ENCODE results near the gene ST3GAL3.

Gene ST3GAL3

DNA sequence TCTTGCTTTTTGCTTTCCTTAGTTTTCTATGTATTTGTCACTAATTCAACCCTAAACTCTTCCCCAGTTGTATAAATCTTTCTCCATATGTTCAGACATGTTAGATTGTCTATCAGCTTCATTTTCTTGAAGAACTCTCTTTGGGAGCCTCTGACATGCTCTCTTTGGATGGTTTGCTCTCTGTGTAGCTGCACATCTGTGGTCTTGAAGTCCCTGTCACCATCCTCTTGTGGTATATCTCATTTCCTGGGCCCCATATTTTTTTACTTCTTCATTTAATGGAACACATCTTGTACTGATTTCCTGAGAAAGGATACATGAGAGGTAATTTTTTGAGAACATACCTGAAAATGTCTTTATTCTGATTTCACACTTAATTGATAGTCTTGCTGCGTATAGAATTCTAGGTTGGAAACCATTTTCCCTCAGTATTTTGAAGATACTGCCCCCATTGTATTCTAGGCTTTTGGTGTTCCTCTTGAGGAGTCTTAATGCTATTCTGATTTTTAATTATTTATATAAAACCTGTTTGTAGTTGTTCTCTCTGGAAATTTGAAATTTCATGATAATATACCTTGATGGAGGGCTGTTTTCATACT, 72.6 kb downstream of the ST3GAL3 start:
- no peaks in the 10 kb centered on the region for H3K27me3 Mint-ChIP-seq
- peaks cover 18% of the 10 kb centered on the region for H3K4me1 Mint-ChIP-seq
- peaks cover 21% of the 10 kb centered on the region for H3K9me3 Mint-ChIP-seq
- H3K4me3 Mint-ChIP-seq: no peak overlapping the region
- peaks cover 31% of the 10 kb centered on the region for H3K36me3 Mint-ChIP-seq (ENCODE audit: low read depth)
- no peak for ATAC-seq
- H3K27ac Mint-ChIP-seq: no peak overlapping the region
- DNase-seq: no peak

DNA sequence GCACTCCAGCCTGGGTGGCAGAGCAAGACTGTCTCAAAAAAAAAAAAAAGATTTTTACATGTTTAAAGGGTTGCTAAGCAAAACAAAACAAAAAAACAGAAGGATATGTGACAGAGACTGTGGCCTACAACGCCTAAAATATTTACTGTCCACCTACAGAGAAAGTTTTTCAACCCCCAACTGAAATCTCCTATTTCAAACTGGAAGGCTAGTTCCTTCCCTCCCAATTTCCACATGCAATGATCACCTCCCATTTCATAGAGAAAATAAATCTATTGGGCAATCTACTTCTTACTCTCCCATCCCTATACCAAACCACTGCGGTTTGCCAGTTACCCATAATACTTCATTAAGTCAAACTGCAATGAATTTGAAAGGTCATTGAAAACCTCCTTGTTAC, 74.2 kb downstream of the ST3GAL3 start:
- Mint-ChIP-seq H3K9me3 (peaks cover 21% of the 10 kb centered on the region), H3K36me3 (ENCODE audit: low read depth) (peaks cover 31% of the 10 kb centered on the region), H3K27me3 (no peaks in the 10 kb centered on the region), H3K4me1 (peaks cover 18% of the 10 kb centered on the region), H3K4me3 (no peak overlapping the region), H3K27ac (no peak overlapping the region)
- ATAC-seq (no peak), DNase-seq (no peak)

DNA sequence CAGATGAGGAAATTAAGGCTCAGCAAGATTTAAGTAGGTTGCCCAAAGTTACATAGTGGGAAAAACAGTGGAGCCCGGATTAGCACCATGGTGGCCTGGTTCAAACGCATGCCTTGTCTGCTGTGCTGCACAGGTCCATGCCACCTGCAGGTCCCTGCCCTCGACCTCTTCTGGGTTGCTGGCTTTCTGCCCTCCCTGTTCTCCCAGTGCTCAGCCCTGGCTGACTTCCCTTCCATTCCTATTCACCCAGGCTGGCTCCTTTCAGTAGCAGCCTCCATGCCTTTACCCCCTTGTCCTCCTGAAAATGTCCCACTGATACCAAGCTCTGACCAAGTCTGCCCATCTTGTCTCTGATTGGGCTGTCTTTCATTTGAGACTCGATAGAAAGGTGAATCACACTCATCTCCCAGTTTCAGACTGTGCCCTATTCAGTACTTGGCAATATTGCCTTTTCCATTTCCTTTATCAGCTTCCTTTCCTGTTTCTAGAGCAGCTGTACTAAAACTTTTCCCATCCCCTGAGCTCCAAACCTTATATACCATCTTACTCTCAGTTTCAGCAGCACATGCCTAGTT, 75.8 kb downstream of the ST3GAL3 start:
- Mint-ChIP-seq H3K9me3 (peaks cover 21% of the 10 kb centered on the region), H3K27me3 (no peaks in the 10 kb centered on the region), H3K36me3 (ENCODE audit: low read depth) (peaks cover 21% of the 10 kb centered on the region), H3K27ac (peak overlapping the region; percentile 55), H3K4me3 (no peak overlapping the region), H3K4me1 (peaks cover 18% of the 10 kb centered on the region)
- DNase-seq (no peak), ATAC-seq (peak; percentile 57)

DNA sequence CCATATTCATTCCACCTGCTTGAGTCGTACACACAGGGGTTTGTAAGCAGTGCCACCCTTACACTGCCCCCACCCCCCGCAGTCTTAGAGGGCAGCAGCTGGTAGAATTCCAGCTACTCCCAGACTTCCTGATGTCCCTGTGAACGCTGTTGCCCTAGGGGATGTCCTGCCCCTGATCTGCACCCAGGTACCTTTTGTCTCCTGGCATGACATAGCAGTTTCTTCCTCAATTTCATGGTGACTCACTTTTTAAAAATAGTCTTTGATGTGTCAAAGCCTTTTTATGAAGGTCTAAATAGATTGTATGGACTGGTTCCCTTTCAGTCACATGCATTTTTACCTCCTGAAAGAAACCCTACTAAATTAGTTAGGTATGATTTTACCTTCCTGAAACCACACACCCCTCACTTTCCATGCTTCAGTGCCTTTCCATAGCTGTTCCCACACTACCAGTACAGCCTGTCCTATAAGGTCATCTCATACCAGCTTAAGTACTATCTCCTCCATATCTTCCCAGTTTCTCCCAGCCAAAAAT, 76.4 kb downstream of the ST3GAL3 start:
- no peak overlapping the region for H3K4me3 Mint-ChIP-seq
- H3K9me3 Mint-ChIP-seq: peaks cover 21% of the 10 kb centered on the region
- ATAC-seq (no peak), DNase-seq (no peak)
- no peaks in the 10 kb centered on the region for H3K27me3 Mint-ChIP-seq
- peaks cover 20% of the 10 kb centered on the region for H3K36me3 Mint-ChIP-seq (ENCODE audit: low read depth)
- peaks cover 18% of the 10 kb centered on the region for H3K4me1 Mint-ChIP-seq
- peak overlapping the region; percentile 55 for H3K27ac Mint-ChIP-seq

DNA sequence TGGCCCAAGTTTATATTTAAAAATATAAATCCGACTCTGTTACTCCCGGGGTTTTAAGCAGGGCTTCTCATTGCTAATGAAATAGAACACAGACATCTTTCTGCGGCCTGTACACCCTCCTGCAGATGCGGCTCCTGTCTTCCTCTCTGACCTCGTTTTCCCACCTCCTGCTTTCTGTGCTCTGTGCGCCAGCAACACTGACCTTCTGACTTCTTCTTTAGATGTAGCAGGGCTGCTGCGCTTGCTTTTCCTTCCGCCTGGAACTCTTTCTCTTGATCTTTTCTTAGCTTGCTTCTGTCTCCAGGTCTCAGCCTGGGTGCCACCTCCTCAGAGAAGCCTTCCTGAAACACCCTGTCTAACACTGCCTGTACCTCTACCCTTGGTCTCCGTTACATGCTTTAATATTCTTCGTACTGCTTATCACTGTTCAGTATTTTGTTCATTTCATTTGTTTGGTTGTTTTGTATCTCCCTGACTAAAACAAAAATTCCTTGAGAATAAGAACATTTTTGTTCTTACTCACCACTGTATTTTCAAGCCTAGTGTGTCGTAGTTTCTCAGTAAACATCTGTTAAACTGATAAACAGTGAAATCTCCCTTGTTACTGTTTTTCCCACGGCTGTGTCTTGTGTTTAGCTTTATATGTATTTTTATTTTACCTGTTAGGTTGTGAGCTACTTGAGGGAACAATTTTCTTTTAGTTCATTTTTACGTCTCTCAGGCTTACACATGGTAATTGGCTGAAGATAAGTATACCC, 79.0 kb downstream of the ST3GAL3 start:
- H3K27me3 Mint-ChIP-seq: no peaks in the 10 kb centered on the region
- H3K4me3 Mint-ChIP-seq: no peak overlapping the region
- no peak overlapping the region for H3K27ac Mint-ChIP-seq
- no peak for ATAC-seq
- H3K4me1 Mint-ChIP-seq: peaks cover 17% of the 10 kb centered on the region
- H3K36me3 Mint-ChIP-seq (ENCODE audit: low read depth): no peaks in the 10 kb centered on the region
- no peak for DNase-seq
- H3K9me3 Mint-ChIP-seq: no peaks in the 10 kb centered on the region

DNA sequence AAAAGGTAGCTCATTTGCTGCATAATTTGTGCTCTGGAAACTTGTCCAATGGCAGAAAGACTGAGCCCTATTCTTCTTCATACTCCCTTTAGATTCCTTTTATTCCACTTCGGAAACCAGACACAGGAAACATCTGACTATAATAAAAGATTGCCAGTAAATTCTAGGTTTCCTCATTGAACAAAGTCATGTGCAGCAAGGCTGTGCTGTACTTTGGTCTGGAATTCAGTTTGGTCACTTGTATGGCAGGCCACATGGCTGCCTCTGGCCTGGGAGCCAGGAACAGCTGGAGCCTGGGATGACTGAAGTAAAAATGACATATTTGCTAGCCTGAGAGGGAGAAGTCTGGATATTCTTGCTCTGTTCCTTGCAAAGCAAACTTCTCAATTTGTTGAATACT, 79.6 kb downstream of the ST3GAL3 start:
- Mint-ChIP-seq H3K27me3 (no peaks in the 10 kb centered on the region), H3K4me3 (no peak overlapping the region), H3K4me1 (peaks cover 17% of the 10 kb centered on the region), H3K27ac (no peak overlapping the region), H3K36me3 (ENCODE audit: low read depth) (no peaks in the 10 kb centered on the region), H3K9me3 (no peaks in the 10 kb centered on the region)
- no peak for DNase-seq
- ATAC-seq: no peak

DNA sequence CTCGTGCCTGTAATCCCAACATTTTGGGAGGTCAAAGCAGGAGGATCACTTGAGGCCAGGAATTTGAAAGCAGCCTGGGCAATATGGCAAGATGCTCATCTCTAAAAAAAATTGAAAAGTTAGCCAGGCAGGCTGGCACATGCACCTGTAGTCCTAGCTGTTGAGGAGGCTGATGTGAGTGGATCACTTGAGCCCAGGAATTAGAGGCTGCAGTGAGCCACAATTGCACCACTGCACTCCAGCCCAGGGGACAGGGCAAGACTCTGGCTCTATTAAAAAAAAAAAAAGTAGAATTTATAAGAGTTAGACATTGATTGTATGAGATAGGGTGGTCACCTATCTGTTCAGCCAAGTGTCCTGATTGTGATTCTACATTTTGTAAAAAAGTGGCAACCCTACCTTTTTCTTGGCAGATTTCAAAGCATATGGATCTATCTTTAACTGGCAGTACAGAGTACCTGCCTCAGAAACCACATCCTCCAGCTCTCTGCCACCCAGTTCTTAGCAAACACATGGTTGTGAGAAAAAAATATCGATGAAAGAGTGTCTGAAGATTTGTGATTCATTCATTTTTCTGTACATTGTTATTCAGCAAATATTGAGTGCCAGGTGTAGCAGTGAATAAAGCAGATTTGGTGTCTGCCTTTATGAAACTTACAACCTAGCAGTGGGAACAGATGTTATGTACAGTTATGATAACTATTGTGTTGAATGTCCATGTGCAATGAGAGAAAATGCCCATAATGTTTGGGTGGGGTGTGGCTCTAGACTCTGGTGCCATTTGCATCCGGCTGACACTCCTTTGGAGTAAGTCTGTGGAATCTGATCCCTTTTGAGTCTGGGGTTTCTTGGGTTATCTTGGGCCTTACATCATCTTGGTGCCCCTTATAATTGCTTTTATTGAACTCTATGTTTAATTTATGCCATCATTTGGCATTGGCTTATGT, 82.5 kb downstream of the ST3GAL3 start:
- H3K27me3 Mint-ChIP-seq: no peaks in the 10 kb centered on the region
- H3K4me1 Mint-ChIP-seq: peaks cover 6% of the 10 kb centered on the region
- H3K36me3 Mint-ChIP-seq (ENCODE audit: low read depth): no peaks in the 10 kb centered on the region
- H3K27ac Mint-ChIP-seq: no peak overlapping the region
- no peak overlapping the region for H3K4me3 Mint-ChIP-seq
- DNase-seq (no peak), ATAC-seq (peak; percentile 46)
- no peaks in the 10 kb centered on the region for H3K9me3 Mint-ChIP-seq

DNA sequence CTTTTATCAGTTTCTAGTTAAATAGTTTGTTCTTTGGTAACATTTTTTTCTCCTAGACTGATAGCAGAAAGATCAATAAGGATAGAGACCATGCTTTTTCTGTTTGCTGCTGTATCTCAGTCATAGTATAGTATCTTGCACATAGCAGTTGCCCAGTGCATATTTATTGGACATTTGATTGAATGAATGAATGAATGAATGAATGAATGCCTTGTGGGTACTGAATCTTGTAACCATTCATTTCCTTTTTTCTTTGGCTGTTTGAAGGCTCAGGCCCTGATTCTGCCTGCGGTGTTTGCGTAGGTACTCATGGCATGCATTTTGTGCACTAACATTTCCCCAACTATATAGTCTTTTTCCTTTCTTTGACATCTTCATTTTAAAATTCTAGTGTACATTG, 83.9 kb downstream of the ST3GAL3 start:
- Mint-ChIP-seq H3K27ac (no peak overlapping the region), H3K4me1 (peaks cover 6% of the 10 kb centered on the region), H3K27me3 (no peaks in the 10 kb centered on the region), H3K9me3 (no peaks in the 10 kb centered on the region), H3K4me3 (no peak overlapping the region), H3K36me3 (ENCODE audit: low read depth) (peaks cover under 1% of the 10 kb centered on the region)
- DNase-seq: no peak
- ATAC-seq: no peak

DNA sequence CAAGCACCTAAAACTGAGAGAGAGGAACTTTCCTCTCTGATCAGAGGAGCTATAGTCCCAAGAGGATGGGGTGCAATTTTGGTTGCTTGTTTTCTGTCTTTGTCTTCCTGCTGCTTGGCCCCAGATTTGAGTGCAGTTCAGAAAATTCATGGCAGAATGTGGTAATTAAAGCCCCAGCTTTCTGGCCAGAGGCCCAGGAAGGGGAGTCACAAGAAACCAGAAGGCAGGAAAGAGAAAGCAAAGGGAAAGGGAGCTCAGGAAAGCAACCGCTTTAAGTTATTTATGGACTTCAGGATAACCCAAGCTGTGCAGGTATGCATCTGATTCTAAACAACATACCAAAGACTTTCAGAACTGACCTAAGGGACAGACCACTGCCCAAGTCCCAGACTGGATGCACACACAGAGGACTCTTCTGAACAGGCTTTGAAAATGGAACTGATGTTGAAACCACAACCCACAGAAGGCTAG, 88.8 kb downstream of the ST3GAL3 start:
- peaks cover 14% of the 10 kb centered on the region for H3K4me1 Mint-ChIP-seq
- DNase-seq (no peak), ATAC-seq (no peak)
- H3K27ac Mint-ChIP-seq: no peak overlapping the region
- no peak overlapping the region for H3K4me3 Mint-ChIP-seq
- no peaks in the 10 kb centered on the region for H3K9me3 Mint-ChIP-seq
- H3K27me3 Mint-ChIP-seq: no peaks in the 10 kb centered on the region
- H3K36me3 Mint-ChIP-seq (ENCODE audit: low read depth): peaks cover 4% of the 10 kb centered on the region

DNA sequence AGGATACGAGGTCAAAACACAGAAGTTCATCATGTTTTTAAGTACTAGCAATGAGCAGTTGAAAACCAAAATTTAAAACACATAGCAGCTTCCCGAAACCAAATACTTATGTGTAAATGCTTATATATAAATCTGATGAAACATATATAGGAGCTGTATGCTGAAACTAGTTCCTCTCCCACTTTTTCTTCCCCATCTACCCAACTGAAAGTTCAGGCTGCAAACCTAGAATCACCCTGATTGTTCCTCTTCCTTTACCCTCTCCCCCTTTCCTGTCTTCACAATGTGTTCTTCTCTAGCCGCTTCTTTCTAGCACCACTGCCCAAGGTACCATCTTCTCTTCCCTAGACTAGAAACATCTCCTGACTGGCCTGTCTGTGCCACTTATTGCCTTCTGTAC, 90.6 kb downstream of the ST3GAL3 start:
- ATAC-seq: no peak
- H3K9me3 Mint-ChIP-seq: no peaks in the 10 kb centered on the region
- peaks cover 14% of the 10 kb centered on the region for H3K4me1 Mint-ChIP-seq

DNA sequence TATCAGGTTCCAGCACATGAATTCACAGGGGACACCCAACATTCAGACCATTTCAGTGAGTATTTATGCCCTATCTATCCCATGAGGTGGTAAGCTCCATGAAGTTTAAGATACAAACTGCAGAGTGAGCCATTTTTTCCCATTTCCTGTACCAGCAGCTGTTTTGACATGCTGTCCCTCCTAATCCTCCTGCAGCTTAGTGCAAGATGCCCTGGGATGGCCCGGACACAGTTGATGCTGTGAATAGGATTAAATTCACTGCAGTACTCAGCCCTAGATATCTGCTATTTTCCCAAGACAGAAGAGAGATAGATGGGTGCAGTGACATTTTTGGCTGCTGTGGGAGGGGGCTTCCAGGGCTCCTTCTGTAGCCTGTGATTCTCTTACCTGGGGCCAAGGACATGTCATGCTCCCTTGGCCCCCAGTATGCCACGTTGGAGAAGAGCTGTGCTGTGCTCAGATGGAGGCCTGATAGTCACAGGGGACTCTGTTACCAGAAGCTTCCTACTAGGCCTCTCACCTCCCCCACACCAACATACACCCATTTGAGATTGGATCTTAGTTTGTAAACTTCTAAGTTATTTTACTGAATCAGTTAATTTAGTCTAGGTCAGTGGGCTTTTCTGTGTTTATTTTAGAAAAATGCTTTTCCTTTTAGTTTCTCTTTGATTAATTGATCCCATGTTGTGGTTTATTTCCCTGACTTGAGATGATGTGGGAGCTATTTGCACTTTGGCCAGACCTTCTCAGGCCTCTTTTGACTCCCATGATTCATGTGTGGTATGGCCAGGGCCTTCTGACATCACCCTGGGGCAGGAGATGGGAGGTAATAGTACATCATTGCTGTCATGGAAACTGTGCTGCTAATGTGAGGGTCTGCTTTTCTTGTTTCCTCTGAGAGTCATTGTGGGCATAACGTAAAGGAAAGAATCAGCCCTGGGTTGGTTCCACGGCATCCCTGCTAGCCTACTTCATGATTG, 92.6 kb downstream of the ST3GAL3 start:
- DNase-seq: peak; percentile 9
- Mint-ChIP-seq H3K4me3 (no peak overlapping the region), H3K9me3 (no peaks in the 10 kb centered on the region), H3K27ac (peak overlapping the region; percentile 26), H3K36me3 (ENCODE audit: low read depth) (peaks cover 4% of the 10 kb centered on the region), H3K4me1 (peaks cover 14% of the 10 kb centered on the region), H3K27me3 (no peaks in the 10 kb centered on the region)
- ATAC-seq: peak; percentile 90

More for the DNA sequence above, 90.6 kb downstream of the ST3GAL3 start:
- no peaks in the 10 kb centered on the region for H3K27me3 Mint-ChIP-seq
- no peak overlapping the region for H3K4me3 Mint-ChIP-seq
- H3K36me3 Mint-ChIP-seq (ENCODE audit: low read depth): peaks cover 4% of the 10 kb centered on the region
- H3K27ac Mint-ChIP-seq: no peak overlapping the region
- DNase-seq: no peak

DNA sequence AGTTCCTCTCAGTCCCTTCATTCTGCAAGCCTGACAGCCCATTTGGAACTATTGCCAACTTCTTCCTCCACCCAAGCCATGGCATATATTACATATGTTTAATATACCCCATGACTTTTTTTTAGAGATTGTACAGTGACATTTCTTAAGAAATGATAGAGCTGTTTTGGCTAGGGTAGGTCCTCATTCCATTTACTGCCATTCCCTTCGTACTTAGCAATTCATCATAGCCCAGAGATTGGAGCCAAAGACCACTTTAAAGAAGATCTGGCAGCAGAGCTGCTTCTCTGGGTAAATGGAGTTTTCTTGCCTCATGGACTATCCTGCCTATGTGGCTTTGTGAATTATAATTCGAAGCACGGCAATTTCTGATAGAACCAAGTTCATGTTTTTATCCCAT, 93.4 kb downstream of the ST3GAL3 start:
- no peaks in the 10 kb centered on the region for H3K9me3 Mint-ChIP-seq
- H3K4me1 Mint-ChIP-seq: peaks cover 14% of the 10 kb centered on the region
- no peak for ATAC-seq
- no peak overlapping the region for H3K4me3 Mint-ChIP-seq
- no peak for DNase-seq
- peaks cover 4% of the 10 kb centered on the region for H3K36me3 Mint-ChIP-seq (ENCODE audit: low read depth)
- H3K27me3 Mint-ChIP-seq: no peaks in the 10 kb centered on the region
- no peak overlapping the region for H3K27ac Mint-ChIP-seq

DNA sequence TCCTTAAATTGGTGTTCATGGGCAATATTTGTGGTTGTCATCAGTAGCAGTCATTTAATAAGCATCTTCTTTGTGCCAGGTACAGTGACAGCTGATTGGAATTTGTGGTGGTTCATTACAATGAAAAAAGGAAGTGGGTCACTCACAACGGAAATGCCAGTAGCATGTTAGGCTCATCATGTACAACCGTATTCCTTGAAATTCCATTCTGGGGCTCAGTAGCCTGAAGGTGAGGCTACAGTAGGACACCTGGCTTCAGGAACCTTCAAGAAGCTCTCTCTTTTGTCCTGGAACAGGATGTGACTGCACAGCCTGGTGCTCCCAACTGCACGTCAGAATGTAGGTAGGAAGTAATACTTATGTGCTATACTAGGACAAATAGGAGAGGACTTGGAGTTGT, 93.9 kb downstream of the ST3GAL3 start:
- Mint-ChIP-seq H3K27me3 (no peaks in the 10 kb centered on the region), H3K4me1 (peaks cover 14% of the 10 kb centered on the region), H3K27ac (no peak overlapping the region), H3K9me3 (no peaks in the 10 kb centered on the region), H3K36me3 (ENCODE audit: low read depth) (peaks cover 4% of the 10 kb centered on the region), H3K4me3 (no peak overlapping the region)
- ATAC-seq: no peak
- DNase-seq: no peak
